GM23338 (cell line): ENCODE results near the gene PGAP3.

Experiments
- CREB1 ChIP-seq: fragments of 250-450 bp; sonication (Bioruptor Pico); IDR thresholded peaks from 2 replicates; pipeline ENCODE4 v1.5.0; 2020; ENCODE audit warnings: low read depth, mild to moderate bottlenecking, moderate library complexity
- EZH2 ChIP-seq: fragments of 200-600 bp; sonication (generic); IDR thresholded peaks from one replicate; pipeline ENCODE4 v1.8.0; 2017; ENCODE audit warnings: antibody characterized with exemption, mild to moderate bottlenecking, low read depth; ENCODE audit not compliant: unreplicated experiment
- EZH2phosphoT487 ChIP-seq: fragments of 200-600 bp; sonication (generic); IDR thresholded peaks from one replicate; pipeline ENCODE4 v1.8.1; 2018; ENCODE audit warnings: antibody characterized with exemption; ENCODE audit not compliant: unreplicated experiment
- JUNB ChIP-seq: IDR thresholded peaks from one replicate; pipeline ENCODE4 v1.6.1; 2016; ENCODE audit warnings: antibody characterized with exemption; ENCODE audit not compliant: unreplicated experiment
- NANOG ChIP-seq: IDR thresholded peaks from 2 replicates; pipeline ENCODE4 v1.6.1; 2016; ENCODE audit warnings: antibody characterized with exemption, borderline replicate concordance
- POLR2AphosphoS5 ChIP-seq: IDR thresholded peaks from 2 replicates; pipeline ENCODE4 v1.6.1; 2016; ENCODE audit warnings: antibody characterized with exemption, low read depth
- ZNF114 ChIP-seq: fragments of 250-450 bp; sonication (Bioruptor Pico); IDR thresholded peaks from 2 replicates; pipeline ENCODE4 v1.5.0; 2020; ENCODE audit warnings: mild to moderate bottlenecking, moderate library complexity
- ZNF331 ChIP-seq: fragments of 250-450 bp; sonication (Bioruptor Pico); IDR thresholded peaks from 2 replicates; pipeline ENCODE4 v1.5.0; 2020; ENCODE audit warnings: low read depth, mild to moderate bottlenecking, moderate library complexity
- TF ChIP-seq, protein P1 (sequence below), 2 experiments: fragments of 200-600 bp in 1 of 2; sonication (generic) in 1 of 2; conservative IDR thresholded peaks; 2 replicates each; pipeline versions ENCODE4 v1.5.1 to v1.6.1; 2016 to 2017; ENCODE audit warnings: antibody characterized with exemption in 2 of 2, low read depth in 2 of 2, mild to moderate bottlenecking in 2 of 2, moderate library complexity in 1 of 2
- TF ChIP-seq, protein P2 (sequence below): IDR thresholded peaks from one replicate; pipeline ENCODE4 v1.6.1; 2018; ENCODE audit warnings: antibody characterized with exemption; ENCODE audit not compliant: unreplicated experiment
- TF ChIP-seq, protein P3 (sequence below): IDR thresholded peaks from 2 replicates; pipeline ENCODE4 v1.6.1; 2016; ENCODE audit warnings: antibody characterized with exemption

DNA sequence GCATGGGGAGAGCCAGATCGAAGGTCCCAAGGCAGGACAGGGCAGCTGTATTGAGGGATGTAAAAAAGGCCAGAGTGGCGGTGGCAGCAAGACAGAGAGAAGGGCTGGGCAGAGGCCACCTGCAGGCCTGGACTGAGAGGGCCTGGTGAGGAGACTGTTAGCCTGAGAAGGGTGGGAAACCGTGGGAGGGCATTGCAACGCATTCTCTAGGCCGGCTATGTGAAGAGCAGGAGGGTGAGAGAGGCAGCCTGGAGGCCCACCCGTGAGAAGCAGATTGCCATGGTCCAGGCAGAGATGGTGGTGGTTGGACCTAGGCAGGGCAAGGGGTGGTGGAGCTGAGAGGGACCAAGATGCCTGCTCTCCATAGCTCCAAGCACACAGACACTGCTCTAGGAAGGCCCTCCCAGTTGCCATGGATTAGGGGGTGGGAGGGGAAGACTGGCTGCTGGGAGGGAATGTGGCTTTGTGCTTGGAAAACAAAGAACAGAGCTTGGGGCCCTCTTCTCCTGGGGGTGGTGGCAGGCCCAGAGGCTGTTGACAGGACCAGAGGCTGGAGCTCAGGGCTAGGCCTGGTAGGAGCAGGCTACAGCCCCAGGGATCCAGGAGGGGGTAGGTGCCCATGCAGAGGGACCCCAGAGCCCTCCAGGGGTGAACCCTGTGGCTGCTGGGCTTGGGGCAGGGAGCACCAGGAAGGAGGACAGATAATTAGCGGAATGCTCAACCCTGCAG, 35.1 kb downstream of the PGAP3 start:
- TF ChIP-seq, protein P1, sequence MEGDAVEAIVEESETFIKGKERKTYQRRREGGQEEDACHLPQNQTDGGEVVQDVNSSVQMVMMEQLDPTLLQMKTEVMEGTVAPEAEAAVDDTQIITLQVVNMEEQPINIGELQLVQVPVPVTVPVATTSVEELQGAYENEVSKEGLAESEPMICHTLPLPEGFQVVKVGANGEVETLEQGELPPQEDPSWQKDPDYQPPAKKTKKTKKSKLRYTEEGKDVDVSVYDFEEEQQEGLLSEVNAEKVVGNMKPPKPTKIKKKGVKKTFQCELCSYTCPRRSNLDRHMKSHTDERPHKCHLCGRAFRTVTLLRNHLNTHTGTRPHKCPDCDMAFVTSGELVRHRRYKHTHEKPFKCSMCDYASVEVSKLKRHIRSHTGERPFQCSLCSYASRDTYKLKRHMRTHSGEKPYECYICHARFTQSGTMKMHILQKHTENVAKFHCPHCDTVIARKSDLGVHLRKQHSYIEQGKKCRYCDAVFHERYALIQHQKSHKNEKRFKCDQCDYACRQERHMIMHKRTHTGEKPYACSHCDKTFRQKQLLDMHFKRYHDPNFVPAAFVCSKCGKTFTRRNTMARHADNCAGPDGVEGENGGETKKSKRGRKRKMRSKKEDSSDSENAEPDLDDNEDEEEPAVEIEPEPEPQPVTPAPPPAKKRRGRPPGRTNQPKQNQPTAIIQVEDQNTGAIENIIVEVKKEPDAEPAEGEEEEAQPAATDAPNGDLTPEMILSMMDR (conservative IDR thresholded peaks at IDR 0.05; ENCODE audit: low read depth in 2 of 2), result no peak
- TF ChIP-seq EZH2 (no peak), JUNB (no peak), POLR2AphosphoS5 (no peak), CREB1 (CRISPR knock-in tag) (no peak), EZH2phosphoT487 (no peak), NANOG (no peak), ZNF114 (CRISPR knock-in tag) (no peak), ZNF331 (CRISPR knock-in tag) (no peak)
- TF ChIP-seq, protein P2, sequence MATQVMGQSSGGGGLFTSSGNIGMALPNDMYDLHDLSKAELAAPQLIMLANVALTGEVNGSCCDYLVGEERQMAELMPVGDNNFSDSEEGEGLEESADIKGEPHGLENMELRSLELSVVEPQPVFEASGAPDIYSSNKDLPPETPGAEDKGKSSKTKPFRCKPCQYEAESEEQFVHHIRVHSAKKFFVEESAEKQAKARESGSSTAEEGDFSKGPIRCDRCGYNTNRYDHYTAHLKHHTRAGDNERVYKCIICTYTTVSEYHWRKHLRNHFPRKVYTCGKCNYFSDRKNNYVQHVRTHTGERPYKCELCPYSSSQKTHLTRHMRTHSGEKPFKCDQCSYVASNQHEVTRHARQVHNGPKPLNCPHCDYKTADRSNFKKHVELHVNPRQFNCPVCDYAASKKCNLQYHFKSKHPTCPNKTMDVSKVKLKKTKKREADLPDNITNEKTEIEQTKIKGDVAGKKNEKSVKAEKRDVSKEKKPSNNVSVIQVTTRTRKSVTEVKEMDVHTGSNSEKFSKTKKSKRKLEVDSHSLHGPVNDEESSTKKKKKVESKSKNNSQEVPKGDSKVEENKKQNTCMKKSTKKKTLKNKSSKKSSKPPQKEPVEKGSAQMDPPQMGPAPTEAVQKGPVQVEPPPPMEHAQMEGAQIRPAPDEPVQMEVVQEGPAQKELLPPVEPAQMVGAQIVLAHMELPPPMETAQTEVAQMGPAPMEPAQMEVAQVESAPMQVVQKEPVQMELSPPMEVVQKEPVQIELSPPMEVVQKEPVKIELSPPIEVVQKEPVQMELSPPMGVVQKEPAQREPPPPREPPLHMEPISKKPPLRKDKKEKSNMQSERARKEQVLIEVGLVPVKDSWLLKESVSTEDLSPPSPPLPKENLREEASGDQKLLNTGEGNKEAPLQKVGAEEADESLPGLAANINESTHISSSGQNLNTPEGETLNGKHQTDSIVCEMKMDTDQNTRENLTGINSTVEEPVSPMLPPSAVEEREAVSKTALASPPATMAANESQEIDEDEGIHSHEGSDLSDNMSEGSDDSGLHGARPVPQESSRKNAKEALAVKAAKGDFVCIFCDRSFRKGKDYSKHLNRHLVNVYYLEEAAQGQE, result no peak
- TF ChIP-seq, protein P3, sequence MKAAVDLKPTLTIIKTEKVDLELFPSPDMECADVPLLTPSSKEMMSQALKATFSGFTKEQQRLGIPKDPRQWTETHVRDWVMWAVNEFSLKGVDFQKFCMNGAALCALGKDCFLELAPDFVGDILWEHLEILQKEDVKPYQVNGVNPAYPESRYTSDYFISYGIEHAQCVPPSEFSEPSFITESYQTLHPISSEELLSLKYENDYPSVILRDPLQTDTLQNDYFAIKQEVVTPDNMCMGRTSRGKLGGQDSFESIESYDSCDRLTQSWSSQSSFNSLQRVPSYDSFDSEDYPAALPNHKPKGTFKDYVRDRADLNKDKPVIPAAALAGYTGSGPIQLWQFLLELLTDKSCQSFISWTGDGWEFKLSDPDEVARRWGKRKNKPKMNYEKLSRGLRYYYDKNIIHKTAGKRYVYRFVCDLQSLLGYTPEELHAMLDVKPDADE, result no peak
